Body of pancreas (tissue), 4 donors: ENCODE measurements around the gene ADARB1. TPM values are rescaled to one million over a fixed set of nuclear protein-coding genes. Genes with fewer than 3 reads are reported as not detected.

Experiments
- ATAC-seq: fragments of 150-250 bp; one replicate; pipeline ENCODE4 v1.9.1; 2016
- DNase-seq, 4 donors: peaks; one replicate each; pipeline ENCODE4 v3.0.0-alpha.2; 2019
- H3K27ac ChIP-seq, 4 donors: fragments of 200-600 bp; sonication (generic); 1 replicate in 3 of 4; 2 replicates in 1 of 4; pipeline versions ENCODE4 v1.5.1 to v1.6.1; 2016 to 2019; ENCODE audit warnings: mild to moderate bottlenecking in 1 of 4, mixed read lengths in 1 of 4, moderate library complexity in 1 of 4
- H3K27me3 ChIP-seq, 2 donors: fragments of 200-600 bp; sonication (generic); one replicate each; pipeline ENCODE4 v1.6.0; 2016; ENCODE audit warnings: mild to moderate bottlenecking in 1 of 2
- H3K36me3 ChIP-seq, 2 donors: fragments of 200-600 bp; sonication (generic); replicated peaks in 1 of 2; 2 replicates each; pipeline ENCODE4 v1.5.1; 2016; ENCODE audit warnings: low read depth in 2 of 2; ENCODE audit not compliant: insufficient read depth in 1 of 2
- H3K4me1 ChIP-seq: fragments of 200-600 bp; sonication (generic); one replicate; pipeline ENCODE4 v1.6.0; 2016
- H3K4me3 ChIP-seq, 2 donors: fragments of 200-600 bp; sonication (generic); 1 replicate in 1 of 2; 2 replicates in 1 of 2; pipeline ENCODE4 v1.5.1; 2016 to 2019
- H3K9me3 ChIP-seq, 3 donors: fragments of 200-600 bp; sonication (generic); 1 replicate in 2 of 3; 2 replicates in 1 of 3; pipeline ENCODE4 v1.5.1; 2016
- POLR2A ChIP-seq, 3 donors: fragments of 450-650 bp; IDR thresholded peaks; one replicate each; pipeline ENCODE4 v1.6.1; 2016; ENCODE audit warnings: antibody characterized with exemption in 3 of 3, mild to moderate bottlenecking in 2 of 3
- WGBS, 2 donors: methylation state at CpG; one replicate each; pipeline ENCODE4 v1.1.5; 2017; 5-methylcytosine and 5-hydroxymethylcytosine counted together
- intact Hi-C: fragments of 100-400 bp; cut with DNase I; formaldehyde crosslinking; loops from one replicate; pipeline ENCODE4 v1.15.1; 2023
- total RNA-seq, 2 donors: library from RNA; depleted of rRNA; stranded (reverse); fragments of >200 nt; gene quantifications; one replicate each; pipeline ENCODE4 v1.1.0, GENCODE V29; 2016
- TF ChIP-seq, protein P1 (sequence below), 7 experiments: fragments of 450-650 bp in 4 of 7; fragments of 200-600 bp in 3 of 7; sonication (generic) in 3 of 7; IDR thresholded peaks; one replicate each; pipeline ENCODE4 v1.5.1; 2016 to 2019; ENCODE audit warnings: antibody characterized with exemption in 7 of 7

The ADARB1 gene
- total RNA-seq, 2 donors from 2014 or later = 11.4 to 11.5 TPM

DNA sequence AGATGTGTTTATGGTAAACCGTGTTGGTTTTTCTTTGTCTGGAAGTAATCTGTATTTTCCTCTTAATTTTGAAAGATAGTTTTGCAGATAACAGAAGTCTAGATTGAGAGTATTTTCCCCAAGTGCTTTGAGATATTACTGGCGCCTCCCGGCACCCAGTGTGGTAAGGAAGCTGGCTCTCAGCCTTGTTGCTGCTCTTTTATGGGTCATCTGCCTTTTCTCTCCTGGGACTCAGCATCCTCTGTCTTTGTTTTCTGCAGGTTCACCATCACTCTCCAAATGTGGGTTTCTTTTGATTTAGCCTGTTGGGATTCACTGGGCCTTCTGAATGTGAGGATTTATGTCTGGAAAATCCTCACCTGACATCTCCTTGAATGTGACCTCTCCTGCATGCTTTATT is 175.9 kb downstream of the ADARB1 start:
- Histone ChIP-seq H3K9me3 (no peaks in the 10 kb centered on the region), H3K36me3 (no peaks in the 10 kb centered on the region), H3K27me3 (peaks cover 0 to 18% of the 10 kb centered on the region in 2 donors), H3K4me3 (no peak overlapping the region), H3K4me1 (peaks cover 12% of the 10 kb centered on the region), H3K27ac (no peak overlapping the region)
- intact Hi-C loops = no loop called here
- no peak for ATAC-seq
- TF ChIP-seq, protein P1, sequence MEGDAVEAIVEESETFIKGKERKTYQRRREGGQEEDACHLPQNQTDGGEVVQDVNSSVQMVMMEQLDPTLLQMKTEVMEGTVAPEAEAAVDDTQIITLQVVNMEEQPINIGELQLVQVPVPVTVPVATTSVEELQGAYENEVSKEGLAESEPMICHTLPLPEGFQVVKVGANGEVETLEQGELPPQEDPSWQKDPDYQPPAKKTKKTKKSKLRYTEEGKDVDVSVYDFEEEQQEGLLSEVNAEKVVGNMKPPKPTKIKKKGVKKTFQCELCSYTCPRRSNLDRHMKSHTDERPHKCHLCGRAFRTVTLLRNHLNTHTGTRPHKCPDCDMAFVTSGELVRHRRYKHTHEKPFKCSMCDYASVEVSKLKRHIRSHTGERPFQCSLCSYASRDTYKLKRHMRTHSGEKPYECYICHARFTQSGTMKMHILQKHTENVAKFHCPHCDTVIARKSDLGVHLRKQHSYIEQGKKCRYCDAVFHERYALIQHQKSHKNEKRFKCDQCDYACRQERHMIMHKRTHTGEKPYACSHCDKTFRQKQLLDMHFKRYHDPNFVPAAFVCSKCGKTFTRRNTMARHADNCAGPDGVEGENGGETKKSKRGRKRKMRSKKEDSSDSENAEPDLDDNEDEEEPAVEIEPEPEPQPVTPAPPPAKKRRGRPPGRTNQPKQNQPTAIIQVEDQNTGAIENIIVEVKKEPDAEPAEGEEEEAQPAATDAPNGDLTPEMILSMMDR (IDR thresholded peaks at IDR 0.05) = no peak
- TF ChIP-seq POLR2A (IDR thresholded peaks at IDR 0.05) = no peak
- WGBS, 2 donors = 79 to 86% methylated on average over 3 of the region's 3 CpGs
- DNase-seq = no peak

DNA sequence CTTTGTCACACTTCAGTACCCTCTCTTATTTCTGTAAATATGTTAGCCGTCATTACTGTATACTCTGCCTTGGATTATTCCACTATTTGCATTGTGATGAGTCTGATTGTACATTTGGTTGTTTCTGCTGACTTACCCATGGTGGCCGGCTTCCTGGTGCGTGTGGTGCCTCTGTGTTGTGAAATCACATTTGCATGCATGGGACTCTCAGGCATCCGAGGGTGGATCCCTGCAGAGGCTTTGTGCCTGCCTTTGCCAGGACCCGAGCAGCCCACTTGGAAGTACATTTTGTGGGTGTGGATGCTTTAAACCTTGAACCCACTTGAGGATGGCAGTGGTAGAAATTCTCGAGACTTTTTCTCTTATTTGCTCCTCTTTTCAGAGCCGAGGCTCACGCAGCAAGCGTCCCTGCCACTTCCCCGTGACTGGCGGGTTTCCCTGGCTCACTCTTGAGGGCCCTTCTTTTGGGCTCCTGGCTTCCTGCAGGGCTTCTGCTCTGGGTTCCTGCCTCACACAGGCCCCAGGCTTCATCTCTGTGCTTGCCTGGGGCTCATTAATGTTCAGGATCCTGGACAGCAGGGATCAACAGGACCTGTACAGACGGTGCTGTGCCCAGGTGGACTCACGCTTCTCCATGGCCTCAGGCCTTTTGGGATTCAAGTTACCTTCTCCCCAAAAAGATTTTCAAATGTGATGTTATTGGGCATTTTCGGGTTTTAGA is 176.7 kb downstream of the ADARB1 start:
- TF ChIP-seq, protein P1 (IDR thresholded peaks at IDR 0.05) = no peak
- TF ChIP-seq POLR2A (IDR thresholded peaks at IDR 0.05) = no peak

DNA sequence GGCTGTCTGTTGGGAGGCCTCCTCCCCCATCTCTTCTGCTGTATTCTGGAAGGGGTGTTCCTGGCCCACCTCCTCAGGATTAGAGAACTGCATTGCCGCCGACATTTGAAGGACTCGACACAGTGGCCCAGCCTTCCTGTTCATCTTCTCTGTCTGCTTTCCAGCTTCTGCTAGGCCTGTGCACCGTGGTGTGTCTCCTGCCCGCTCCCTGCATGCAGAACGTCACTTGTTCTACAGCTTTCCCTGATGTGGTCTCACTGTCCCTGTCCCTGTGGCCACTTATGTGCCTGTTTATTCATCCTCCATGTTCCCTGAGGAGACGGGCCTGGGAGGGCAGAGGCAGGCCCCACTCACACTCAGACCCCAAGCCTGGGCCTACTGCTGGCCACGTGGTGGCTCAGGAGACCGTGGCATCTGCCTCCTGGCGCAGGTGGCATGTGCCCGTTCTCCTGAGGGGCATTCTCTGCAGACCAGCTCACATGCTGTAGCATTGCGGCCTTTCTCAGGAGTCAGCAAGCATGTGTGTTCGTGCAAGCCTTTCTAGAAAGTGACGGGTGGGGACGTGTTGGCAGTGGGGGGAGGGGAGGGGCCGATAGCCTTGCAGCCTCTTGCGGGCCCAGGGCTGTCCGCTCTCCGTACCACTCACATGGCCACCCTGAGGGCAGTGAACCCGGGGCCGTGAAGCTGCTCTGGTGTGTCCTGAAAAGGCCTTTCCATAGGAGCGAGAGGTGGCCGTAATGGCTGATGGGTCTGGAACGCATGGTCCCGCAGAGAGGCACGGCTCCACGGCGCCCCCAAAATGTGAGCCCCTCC is 177.5 kb downstream of the ADARB1 start:
- TF ChIP-seq, protein P1 (IDR thresholded peaks at IDR 0.05) = no peak
- no peak for TF ChIP-seq POLR2A (IDR thresholded peaks at IDR 0.05)
- no peak for ATAC-seq
- intact Hi-C loops = no loop called here

More for the DNA sequence above, 176.7 kb downstream of the ADARB1 start:
- Histone ChIP-seq H3K4me3 (no peak overlapping the region), H3K9me3 (no peaks in the 10 kb centered on the region), H3K36me3 (no peaks in the 10 kb centered on the region), H3K4me1 (peaks cover 12% of the 10 kb centered on the region), H3K27ac (no peak overlapping the region), H3K27me3 (peaks cover 0 to 18% of the 10 kb centered on the region in 2 donors)
- ATAC-seq (no peak), DNase-seq (no peak)
- intact Hi-C loops = no loop called here
- 82 to 84% methylated on average over 12 to 14 of the region's 14 CpGs for WGBS, 2 donors

DNA sequence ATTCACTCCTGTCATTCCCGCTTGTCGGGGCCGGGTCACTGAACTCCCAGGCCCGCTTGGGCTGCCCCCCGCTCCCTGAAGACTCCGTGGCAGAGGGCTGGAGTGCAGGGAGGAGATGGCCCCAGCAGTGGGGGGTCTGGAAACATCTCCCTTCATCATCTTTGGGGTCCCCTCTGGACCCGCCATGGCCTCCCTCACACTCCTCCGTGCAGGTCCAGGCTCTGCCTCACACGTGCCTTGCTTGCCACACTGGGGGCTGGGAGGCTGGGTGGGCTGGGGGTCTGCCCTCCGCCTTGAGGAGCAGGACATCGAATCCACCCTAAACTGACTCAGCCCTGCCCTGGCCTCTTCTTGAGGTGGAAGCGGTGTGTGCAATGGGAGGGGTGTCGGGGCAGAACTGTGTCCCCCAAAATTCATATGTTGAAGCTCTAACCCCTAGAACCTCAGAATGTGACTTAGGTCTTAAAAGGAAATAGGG is 178.1 kb downstream of the ADARB1 start:
- WGBS, 2 donors = 73 to 75% methylated on average over 12 to 13 of the region's 13 CpGs

More for the DNA sequence above, 177.5 kb downstream of the ADARB1 start:
- Histone ChIP-seq H3K36me3 (no peaks in the 10 kb centered on the region), H3K27ac (no peak overlapping the region), H3K27me3 (peaks cover 0 to 18% of the 10 kb centered on the region in 2 donors), H3K4me1 (peaks cover 12% of the 10 kb centered on the region), H3K4me3 (no peak overlapping the region), H3K9me3 (no peaks in the 10 kb centered on the region)
- no peak for DNase-seq
- WGBS, 2 donors = 83 to 84% methylated on average over 19 to 27 of the region's 28 CpGs

More for the DNA sequence above, 178.1 kb downstream of the ADARB1 start:
- H3K4me1 ChIP-seq = peaks cover 12% of the 10 kb centered on the region
- H3K9me3 ChIP-seq = no peaks in the 10 kb centered on the region
- H3K27ac ChIP-seq = no peak overlapping the region
- H3K27me3 ChIP-seq = peaks cover 0 to 18% of the 10 kb centered on the region in 2 donors
- H3K36me3 ChIP-seq = no peaks in the 10 kb centered on the region
- intact Hi-C loops = no loop called here
- ATAC-seq (no peak), DNase-seq (no peak)
- no peak overlapping the region for H3K4me3 ChIP-seq
- TF ChIP-seq, protein P1 (IDR thresholded peaks at IDR 0.05) = no peak
- no peak for TF ChIP-seq POLR2A (IDR thresholded peaks at IDR 0.05)
